CD4-positive, alpha-beta T cell treated with Interleukin-4 for 4 hours (primary cell): ENCODE measurements around the gene PHF5A.
"Not testable (repeated sequence)": the region's sequence is repeated elsewhere in the genome, so short reads cannot be mapped to it uniquely, and the experiment has no call there.

ENCODE experiments used
- DNase-seq: peaks from one replicate; pipeline ENCODE4 v3.0.0-alpha.2; 2020

The PHF5A gene

GRCh38 chr22:41487037-41487935 is 18.8 kb upstream of the PHF5A start:
- DNase-seq: no peak

DNA sequence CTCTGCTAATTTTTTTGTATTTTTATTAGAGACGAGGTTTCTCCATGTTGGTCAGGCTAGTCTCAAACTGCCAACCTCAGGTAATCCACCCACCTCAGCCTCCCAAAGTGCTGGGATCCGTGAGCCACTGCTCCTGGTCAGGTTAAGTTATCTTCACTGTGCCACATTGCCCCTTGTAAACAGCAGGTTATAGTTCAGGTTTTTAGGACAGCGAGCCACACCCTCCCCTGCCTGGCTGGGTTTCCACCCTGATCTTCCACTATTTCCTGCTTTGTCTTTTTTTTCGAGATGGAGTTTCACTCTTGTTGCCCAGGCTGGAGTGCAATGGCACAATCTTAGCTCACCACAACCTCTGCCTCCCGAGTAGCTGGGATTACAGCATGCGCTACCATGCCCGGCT is 16.5 kb upstream of the PHF5A start:
- no peak for DNase-seq

DNA sequence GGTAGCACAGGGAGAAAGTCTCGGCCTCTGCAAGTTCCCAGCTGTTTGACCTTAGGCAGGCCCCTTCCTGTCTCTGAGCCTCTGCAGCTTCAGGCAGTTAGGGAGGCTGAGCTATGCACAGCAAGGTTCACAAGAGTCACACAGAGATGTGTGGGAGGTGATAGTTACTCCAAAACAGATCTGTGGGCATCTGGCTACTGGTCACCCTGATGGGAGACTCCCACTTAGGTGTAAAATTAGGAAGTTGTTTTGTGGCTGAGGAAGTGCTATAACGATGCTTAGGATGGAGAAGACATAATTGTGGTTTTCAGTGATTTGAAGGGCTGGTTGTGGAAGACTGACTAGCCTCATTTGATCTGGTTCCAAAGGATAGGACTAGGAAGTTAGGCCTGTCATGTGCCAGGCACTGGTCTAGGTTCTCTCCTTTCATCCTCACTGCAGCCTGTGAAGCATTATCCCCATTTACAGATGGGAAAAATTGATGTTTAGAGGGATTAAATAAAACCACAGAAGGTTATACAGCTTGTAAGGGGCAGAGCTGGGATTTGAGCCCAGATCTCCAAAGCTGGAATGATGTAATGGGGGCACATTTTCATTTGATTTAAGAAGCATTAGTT is 13.9 kb upstream of the PHF5A start:
- DNase-seq: no peak

GRCh38 chr22:41481925-41482318 is 13.4 kb upstream of the PHF5A start:
- DNase-seq: no peak

DNA sequence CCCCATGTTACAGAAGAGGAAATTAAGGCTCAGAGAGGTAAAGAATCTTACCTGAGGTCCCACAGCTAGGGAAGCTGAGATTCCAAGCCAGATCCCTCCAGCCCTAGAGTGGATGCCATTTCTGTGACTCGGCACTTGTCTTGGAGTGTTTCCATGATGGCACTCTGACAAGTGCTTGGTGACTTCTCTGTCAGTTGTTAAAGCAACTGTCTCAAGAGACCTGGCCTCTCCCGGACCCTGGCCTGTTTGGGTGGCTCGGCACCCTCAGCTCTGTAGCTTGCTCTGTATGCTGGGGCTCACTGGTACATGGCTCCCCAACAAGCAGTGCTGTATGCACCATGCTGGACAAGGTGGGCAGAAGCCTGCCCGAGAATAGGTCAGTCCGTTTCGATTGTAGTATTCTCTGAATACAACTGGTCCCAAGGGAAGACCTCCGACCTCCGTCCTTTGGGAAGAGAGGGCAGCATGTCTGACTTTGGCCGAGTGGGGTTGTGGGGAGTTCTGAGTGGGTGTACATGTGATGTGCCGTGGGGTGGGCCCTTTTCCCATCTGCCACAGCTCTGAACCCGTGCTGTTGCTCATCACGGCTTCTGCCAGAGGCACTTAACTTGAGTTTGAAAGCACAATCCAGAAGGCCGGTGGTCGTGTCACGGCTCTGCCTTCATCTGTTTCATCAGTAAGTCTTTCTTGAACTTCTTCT is 12.8 kb upstream of the PHF5A start:
- DNase-seq: no peak

DNA sequence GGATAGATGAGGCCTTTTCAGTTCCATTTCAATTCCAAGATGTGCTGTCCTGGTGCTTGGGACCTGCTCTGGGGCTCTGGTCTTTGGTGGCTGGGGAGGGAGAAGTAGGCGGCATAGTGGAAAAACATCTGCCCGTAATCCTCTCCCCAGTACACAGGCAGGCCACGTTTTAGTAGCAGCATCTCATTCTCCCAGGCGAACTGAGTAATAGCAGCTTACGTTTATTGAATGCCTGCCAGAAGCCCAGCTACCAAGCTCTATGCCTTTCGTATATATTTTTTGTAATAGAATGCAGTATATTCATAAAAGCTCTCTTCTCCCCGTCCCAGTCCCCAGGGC is 11.9 kb upstream of the PHF5A start:
- no peak for DNase-seq

- no peak for DNase-seq
These were observed 11.3 kb upstream of the PHF5A start for GRCh38 chr22:41479671-41480396.

DNA sequence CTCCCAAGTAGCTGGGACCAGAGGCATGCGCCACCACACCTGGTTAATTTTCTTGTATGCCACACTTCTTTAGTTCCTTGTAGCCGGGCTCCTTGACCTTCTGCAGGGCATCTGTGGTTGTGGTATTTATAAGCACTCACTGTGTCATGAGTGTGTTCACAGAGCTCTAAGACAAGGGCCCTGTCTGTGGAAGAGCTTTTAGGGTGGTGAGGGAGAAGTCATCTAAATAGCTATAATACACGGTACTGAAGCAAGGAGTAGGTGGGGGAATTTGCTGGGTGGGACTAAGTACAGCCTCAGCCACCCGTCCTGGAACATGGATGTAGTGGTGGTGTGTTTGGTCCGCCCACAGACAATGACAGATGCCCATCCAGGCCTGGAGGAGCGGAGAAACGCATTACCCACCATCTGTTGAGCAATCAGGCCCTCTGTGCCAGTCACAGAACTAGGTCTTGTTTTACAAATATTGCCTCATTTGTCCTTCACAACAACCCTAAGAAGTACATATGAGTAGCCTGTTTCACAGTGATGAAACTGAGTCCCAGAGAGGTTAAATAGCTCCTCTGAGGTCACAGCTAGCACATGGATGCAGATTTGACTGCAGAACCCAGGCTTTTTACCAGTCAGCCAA is 10.5 kb upstream of the PHF5A start:
- DNase-seq: no peak

DNA sequence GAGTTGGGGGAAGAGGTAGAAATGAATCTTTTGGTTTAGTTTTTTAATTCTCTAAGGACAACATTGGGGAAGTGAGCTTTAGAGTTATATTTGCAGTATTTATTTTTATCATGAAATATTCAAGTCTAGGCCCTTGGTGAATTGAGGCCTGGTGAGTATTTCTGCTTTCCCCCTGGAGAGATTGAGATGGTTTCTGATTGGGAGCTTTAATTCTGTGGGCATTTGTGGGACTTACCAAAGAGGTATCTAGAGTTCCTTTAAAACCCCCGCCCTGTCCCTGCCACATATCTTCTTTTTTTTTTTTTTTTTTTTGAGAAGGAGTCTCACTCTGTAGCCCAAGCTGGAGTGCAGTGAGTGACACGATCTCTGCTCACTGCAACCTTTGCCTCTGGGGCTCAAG is 10.0 kb upstream of the PHF5A start:
- no peak for DNase-seq

DNA sequence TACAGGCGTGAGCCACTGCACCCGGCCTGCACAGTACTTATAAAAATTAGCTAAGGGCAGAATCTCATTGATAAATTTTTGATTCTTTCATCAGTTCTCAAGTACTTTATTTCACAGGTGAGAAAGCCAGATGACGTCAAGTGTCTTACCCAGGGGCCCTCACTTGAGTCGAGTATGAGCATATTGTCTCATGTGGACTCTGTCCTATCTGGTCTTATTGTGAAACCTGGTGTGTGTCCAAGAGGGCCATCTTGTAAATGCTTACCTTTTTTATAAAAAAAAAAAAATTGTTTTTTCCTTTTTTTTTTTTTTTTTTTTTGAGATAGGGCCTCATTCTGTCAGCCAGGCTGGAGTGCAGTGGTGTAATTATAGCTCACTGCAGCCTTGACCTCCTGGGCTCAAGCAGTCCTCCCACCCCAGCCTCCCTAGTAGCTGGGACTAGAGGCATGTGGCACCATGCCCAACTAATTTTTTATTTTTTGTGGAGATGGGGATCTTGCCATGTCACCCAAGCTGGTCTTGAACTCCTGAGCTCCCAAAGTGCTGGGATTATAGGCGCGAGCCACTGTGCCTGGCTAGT is 6.5 kb upstream of the PHF5A start:
- DNase-seq: no peak

DNA sequence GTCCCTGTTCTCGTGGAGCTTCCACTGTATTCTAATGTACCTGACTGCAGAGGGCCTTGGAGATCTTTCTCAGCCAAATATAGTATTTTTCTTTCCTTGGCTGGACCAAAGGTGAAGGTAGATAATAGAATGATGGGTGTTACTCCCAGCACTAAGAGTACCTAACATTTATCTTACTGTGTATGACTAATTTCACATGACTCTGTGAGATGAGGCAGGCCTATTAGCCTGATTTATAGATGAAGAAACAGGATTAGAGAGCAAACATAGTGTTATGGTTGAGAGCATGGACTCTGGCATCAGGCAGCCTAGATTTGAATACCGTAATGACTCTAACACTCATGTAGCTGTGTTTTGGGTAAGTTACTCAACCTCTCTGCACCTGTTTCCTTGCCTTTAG is 3.1 kb upstream of the PHF5A start:
- no peak for DNase-seq

- no peak for DNase-seq
These were observed 2.4 kb upstream of the PHF5A start for GRCh38 chr22:41470886-41471285.

- DNase-seq: peak; percentile 23
These were observed 843 bp upstream of the PHF5A start for GRCh38 chr22:41469218-41469851.

DNA sequence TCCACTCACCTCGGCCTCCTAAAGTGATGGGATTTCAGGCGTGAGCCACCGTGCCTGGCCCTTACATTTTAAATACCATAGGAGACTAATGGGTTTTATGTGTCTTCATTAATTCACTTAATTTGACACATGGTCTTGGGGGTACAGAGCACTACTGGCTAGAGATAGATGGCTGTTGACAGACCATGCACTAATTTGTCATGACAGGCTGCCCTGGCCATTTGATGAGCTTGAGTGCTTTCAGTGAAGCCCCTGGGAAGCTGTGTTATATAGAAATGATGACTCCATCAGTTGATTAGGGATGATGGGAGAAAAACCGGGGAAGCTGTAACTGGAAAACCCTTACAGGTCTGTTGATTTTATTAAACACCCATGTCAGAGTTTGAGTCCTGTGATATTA is 6.6 kb downstream of the PHF5A start:
- no peak for DNase-seq

DNA sequence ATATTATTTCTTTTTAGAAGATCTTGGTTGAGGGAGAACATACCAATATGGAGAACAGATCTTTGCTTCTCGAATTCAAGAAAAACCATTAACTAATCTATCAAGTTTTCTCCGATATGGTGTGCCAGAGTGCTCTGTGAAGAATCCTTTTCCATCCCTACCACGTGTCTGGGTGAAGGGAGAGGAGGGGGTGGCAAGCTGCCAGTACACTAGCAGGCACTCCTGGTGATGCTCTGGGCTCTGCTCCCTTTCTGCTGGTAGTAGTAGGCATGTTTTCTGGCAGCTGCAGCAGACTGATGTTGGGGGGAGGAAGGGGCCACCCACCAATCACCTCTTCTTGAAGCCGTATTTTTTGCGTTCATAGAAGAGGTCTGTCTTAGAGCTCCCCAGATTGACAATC is 8.4 kb downstream of the PHF5A start:
- DNase-seq: not testable (repeated sequence)

DNA sequence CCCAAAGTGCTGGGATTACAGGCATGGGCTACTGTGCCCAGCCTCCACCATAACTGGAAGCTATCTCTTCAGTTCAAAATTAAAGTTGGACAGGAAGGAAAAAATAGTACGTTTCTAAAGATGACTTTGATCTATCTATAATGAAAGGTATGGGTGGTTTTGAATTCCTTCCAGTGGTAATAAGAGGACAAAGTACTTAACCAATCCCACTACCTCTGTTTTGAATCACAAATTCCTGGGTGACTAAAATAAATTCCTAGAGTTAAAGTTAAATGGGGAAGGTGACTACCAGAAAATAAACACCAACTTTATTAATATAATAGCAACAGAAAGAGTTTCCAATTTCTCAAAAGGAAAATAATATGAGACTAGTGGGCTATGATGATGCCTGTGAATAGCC is 9.1 kb downstream of the PHF5A start:
- no peak for DNase-seq

GRCh38 chr22:41458161-41458728 is 10.2 kb downstream of the PHF5A start:
- no peak for DNase-seq

- DNase-seq: peak; percentile 97
These were observed 20.2 kb downstream of the PHF5A start for GRCh38 chr22:41448189-41448808.

GRCh38 chr22:41447435-41448188 is 20.9 kb downstream of the PHF5A start:
- DNase-seq: peak; percentile 52
